ENCODE data around the gene STARD7. TPM values are rescaled to one million over a fixed set of nuclear protein-coding genes. Genes with fewer than 3 reads are reported as not detected.

The STARD7 gene
- total and polyA plus RNA-seq, 9 of the 15 experiments (the other 6 are each of a cell fraction or from before 2014, with no cell fraction given) = 90.9 to 196 (median 145) TPM

DNA sequence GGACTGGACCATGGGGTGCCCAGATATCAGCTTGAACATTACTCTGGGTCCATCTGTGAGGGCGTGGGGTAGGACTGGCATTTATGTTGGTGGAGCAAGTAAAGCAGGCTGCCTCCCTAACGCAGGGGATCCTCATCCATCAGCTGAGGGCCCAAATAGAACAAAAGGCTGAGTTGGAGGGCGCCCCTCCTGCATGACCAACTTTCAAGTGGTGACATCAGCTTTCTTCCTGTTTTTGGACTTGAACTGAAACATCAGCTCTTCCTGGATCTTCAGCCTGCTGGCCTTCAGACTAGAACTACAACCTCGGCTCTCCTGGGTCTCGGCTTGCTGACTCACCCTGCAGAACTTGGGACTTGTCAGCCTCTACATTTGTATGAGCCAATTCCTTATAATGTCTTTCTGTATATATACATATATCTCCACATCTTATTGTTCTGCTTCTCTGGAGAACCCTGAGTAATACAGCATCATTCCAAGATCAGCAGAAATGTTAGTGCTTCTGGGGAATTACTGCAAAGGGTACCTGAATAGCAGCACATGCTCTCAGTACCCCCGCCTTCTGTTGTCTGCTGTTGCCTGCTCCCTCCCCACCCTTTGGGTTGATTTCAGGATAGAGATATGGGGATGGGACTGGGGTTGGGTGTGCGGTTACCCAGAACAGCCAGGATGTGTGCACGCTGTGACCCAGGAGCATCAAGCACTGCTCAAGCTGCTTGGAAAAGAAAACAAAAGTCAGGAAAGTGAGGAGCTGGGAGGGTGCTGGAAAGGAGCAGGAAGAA lies 37.2 kb upstream of the STARD7 start (continued):
- TF ChIP-seq, protein P1, sequence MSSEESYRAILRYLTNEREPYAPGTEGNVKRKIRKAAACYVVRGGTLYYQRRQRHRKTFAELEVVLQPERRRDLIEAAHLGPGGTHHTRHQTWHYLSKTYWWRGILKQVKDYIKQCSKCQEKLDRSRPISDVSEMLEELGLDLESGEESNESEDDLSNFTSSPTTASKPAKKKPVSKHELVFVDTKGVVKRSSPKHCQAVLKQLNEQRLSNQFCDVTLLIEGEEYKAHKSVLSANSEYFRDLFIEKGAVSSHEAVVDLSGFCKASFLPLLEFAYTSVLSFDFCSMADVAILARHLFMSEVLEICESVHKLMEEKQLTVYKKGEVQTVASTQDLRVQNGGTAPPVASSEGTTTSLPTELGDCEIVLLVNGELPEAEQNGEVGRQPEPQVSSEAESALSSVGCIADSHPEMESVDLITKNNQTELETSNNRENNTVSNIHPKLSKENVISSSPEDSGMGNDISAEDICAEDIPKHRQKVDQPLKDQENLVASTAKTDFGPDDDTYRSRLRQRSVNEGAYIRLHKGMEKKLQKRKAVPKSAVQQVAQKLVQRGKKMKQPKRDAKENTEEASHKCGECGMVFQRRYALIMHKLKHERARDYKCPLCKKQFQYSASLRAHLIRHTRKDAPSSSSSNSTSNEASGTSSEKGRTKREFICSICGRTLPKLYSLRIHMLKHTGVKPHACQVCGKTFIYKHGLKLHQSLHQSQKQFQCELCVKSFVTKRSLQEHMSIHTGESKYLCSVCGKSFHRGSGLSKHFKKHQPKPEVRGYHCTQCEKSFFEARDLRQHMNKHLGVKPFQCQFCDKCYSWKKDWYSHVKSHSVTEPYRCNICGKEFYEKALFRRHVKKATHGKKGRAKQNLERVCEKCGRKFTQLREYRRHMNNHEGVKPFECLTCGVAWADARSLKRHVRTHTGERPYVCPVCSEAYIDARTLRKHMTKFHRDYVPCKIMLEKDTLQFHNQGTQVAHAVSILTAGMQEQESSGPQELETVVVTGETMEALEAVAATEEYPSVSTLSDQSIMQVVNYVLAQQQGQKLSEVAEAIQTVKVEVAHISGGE (CRISPR knock-in tag; IDR thresholded peaks at IDR 0.05) = no peak
- TF ChIP-seq SIRT6 (IDR thresholded peaks at IDR 0.05; ENCODE audit: low read depth, low read length) = no peak
- no peak for TF ChIP-seq CREBBP (IDR thresholded peaks at IDR 0.05; ENCODE audit: low read depth, low read length)
- peak; percentile 92 to 94 for TF ChIP-seq TRIM24 (IDR thresholded peaks at IDR 0.05)
- TF ChIP-seq PTTG1 (tag; IDR thresholded peaks at IDR 0.05; ENCODE audit: low read depth) = 0 out of 2 replicates have a peak, but pooled peaks have one; percentile 6
- TF ChIP-seq SAFB2 (IDR thresholded peaks at IDR 0.05; ENCODE audit: borderline replicate concordance, low read depth, low read length, severe bottlenecking) = no peak
- no peak for TF ChIP-seq NR2F6 (CRISPR knock-in tag; IDR thresholded peaks at IDR 0.05)
- TF ChIP-seq NEUROD1 (IDR thresholded peaks at IDR 0.05; ENCODE audit: borderline replicate concordance, low read depth, low read length, partially characterized antibody) = no peak
- TF ChIP-seq ZBTB7A (IDR thresholded peaks at IDR 0.05; ENCODE audit: borderline replicate concordance, control insufficient read depth, low read depth, low read length) = no peak
- 0 out of 3 replicates have a peak, but pooled peaks of 1 of the 2 experiments have one; percentile 17 for TF ChIP-seq CBX3 (IDR thresholded peaks at IDR 0.05; ENCODE audit: borderline replicate concordance in 1 of 2, low read length in 2 of 2)
- no peak for TF ChIP-seq GABPB2 (CRISPR knock-in tag; conservative IDR thresholded peaks at IDR 0.05)
- peak; percentile 25; the same call in 1 of the 2 replicates for TF ChIP-seq CBX1 (IDR thresholded peaks at IDR 0.05; ENCODE audit: low read depth)
- no peak for TF ChIP-seq ASH1L (IDR thresholded peaks at IDR 0.05; ENCODE audit: borderline replicate concordance, low read depth, partially characterized antibody)
- no peak for TF ChIP-seq ZNF232 (CRISPR knock-in tag; IDR thresholded peaks at IDR 0.05)
- no peak for TF ChIP-seq NR2C2 (CRISPR knock-in tag; IDR thresholded peaks at IDR 0.05)
- TF ChIP-seq NR2C2 (tag; IDR thresholded peaks at IDR 0.05) = peak; percentile 26; the same call in 1 of the 2 replicates
- TF ChIP-seq ETV6 (IDR thresholded peaks at IDR 0.05; ENCODE audit: borderline replicate concordance in 1 of 2, low read depth in 2 of 2, low read length in 1 of 2) = no peak
- no peak for TF ChIP-seq ETV6 (CRISPR knock-in tag; IDR thresholded peaks at IDR 0.05; ENCODE audit: borderline replicate concordance)
- no peak for TF ChIP-seq PHF8 (IDR thresholded peaks at IDR 0.05; ENCODE audit: borderline replicate concordance, low read length)
- no peak for TF ChIP-seq KHSRP (IDR thresholded peaks at IDR 0.05)
- peak; percentile 44 for TF ChIP-seq ZNF766 (CRISPR knock-in tag; conservative IDR thresholded peaks at IDR 0.05)
- TF ChIP-seq ATF1 (CRISPR knock-in tag; IDR thresholded peaks at IDR 0.05) = no peak
- peak; percentile 26; the same call in 1 of the 2 replicates for TF ChIP-seq ATF1 (tag; IDR thresholded peaks at IDR 0.05)
- no peak for TF ChIP-seq NR1H2 (CRISPR knock-in tag; IDR thresholded peaks at IDR 0.05)
- peak; percentile 63; the same call in 1 of the 2 replicates for TF ChIP-seq DMBX1 (CRISPR knock-in tag; IDR thresholded peaks at IDR 0.05; ENCODE audit: borderline replicate concordance)
- peak; percentile 60 for TF ChIP-seq SMAD4 (CRISPR knock-in tag; conservative IDR thresholded peaks at IDR 0.05)
- TF ChIP-seq ZNF140 (CRISPR knock-in tag; IDR thresholded peaks at IDR 0.05) = no peak

All from K562 (cell line).